Activated CD4-positive, CD25-positive, alpha-beta regulatory T cell treated with anti-CD3 and anti-CD28 coated beads, Interleukin-2, amount 50 U/mL, for 16 hours (primary cell): Measurements from ENCODE around the gene PROCA1.

Experiments
- DNase-seq: peaks from one replicate; pipeline ENCODE4 v3.0.0-alpha.2; 2020; ENCODE audit warnings: low read depth, low spot score

The PROCA1 gene, protein sequence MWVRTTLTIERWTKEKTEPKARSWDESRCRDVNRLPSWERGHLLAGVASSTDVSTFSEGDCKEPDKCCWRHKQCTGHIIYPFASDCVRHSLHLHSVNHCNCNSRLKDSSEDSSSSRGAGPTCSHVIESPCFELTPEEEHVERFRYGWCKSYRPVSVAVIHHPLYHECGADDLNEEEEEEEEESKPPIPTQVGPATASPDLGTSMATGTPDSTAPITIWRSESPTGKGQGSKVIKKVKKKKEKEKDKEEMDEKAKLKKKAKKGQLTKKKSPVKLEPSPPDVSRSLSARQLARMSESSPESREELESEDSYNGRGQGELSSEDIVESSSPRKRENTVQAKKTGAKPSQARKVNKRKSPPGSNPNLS

DNA sequence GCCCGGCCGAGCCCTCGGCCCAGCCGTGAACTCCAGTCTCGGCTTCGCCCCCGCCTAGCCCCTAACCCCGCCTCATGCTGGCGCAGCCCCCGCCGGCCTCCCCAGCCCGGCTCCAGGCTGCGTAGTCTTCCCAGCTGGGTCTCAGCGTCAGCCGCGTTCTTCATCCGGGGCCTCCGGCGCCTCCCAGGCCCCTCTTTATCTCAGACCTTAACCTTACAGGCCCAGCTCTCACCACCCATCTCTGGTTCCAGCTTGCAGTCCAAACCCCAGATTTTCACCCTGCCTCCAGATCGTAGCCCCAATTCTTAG, at the start of gene PROCA1:
Gene PROCA1 (minus strand): TSS at position 166 of the 309 bp plus-strand sequence. CDS start 228 bp downstream, outside the sequence.
- DNase-seq, result no peak

DNA sequence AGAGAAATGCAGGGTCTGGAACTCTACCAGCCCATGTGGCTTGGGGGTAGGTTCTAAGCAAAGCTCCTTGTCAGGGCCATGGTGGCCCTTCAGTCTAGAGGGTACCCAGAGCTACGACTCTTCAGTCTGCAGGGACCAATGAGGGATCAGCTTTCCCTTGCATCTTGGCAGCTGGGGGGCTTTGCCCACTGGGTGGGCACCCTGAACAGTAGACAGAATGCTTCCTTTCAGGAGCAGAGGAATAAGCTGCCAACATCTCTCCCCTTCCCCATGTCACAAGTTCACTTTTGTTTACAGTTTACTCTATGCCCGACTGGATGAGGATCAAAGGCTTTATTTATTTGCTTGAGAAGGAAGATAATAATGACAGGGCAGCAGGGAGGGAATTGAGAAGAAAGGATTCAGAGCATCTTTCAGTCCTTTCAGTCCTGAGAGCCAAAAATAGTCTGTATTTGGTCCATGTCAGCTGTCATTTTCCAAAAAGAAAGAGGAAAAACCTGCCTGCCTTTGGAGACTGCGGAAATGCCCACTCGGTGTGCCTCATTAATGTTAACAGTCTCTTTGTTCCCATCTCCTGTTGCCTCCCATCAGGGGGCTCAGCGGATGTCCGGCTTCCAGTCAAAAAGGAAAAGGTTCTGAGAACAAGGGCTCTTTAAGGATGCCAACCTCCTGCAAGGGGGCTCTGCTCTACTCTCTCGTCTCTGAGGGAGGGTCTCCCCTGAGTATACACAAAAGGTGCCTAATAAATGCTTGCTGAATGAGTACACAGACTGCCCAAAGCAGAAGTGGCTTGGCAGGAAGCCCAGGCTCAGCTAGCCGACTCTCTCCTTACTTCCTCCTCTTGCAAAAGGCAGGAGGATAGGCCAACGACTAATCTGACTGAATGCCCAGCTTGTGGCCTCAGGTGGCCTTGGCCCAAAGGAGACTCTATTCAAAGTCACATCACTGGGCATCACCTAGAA, 49.2 kb upstream of the PROCA1 start:
- DNase-seq, result no peak

DNA sequence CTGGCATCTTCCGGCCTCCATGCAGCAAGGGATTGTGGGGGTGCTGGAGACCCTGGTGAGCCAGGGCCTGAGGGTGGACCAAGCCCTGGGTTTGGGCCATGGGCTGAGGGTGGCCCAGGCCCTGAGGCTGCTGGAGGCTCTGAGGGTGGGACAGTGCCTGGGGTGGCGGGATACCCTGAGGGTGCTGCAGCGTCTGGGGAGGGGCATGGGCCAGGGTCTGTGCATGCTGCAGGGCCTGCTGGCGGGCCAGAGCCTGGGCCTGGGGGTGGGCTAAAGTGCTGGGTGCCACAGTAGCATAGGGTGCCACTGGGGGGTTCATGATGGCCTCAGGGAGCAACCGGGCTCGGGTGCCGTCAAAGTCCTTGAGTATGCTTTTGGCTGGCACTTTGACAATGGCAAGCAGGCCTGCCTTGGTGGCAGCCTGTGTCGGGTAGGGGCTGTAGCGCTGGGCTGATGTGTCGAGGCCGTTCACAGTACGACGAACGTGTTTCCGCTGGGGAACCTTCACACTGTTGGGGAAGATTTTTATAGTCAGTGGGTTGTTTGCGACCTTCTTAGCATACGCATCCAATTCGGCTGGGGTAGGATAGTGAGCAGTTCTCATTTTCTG, 47.7 kb upstream of the PROCA1 start:
- no peak for DNase-seq

DNA sequence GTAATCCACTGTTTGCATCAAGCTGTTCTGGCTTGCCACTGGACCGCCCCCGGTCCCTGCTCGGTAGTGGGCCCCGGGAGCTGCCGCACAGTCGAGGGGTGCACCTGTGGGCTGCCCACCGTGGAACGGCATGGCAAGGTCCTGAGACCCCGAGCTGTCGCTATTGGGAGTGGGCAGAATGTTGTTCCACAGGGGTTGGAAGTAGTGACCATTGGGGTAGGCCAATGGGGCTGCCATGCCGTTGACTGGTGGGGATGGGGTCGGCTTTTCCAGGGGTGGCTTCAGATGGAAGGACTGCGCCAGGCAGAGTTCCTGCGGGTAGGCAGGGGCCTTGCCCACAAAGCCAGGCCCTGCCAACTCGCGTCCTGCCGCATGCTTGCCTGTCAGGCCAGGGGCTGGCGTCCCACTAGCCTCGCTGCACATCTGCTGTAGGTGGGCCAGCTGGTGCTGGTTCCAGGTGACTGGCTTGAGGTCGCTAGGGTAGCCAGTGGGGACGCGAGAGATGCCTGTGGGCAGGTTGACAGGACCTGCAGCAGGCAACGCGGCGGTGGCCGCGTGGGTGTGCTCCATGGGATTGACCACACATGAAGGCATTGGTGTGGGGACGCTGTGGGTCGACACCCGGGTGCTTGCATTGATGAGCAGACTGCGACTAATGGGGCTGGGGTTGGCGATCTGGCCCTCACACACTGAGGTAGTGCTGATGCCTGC, 46.9 kb upstream of the PROCA1 start:
- no peak for DNase-seq

DNA sequence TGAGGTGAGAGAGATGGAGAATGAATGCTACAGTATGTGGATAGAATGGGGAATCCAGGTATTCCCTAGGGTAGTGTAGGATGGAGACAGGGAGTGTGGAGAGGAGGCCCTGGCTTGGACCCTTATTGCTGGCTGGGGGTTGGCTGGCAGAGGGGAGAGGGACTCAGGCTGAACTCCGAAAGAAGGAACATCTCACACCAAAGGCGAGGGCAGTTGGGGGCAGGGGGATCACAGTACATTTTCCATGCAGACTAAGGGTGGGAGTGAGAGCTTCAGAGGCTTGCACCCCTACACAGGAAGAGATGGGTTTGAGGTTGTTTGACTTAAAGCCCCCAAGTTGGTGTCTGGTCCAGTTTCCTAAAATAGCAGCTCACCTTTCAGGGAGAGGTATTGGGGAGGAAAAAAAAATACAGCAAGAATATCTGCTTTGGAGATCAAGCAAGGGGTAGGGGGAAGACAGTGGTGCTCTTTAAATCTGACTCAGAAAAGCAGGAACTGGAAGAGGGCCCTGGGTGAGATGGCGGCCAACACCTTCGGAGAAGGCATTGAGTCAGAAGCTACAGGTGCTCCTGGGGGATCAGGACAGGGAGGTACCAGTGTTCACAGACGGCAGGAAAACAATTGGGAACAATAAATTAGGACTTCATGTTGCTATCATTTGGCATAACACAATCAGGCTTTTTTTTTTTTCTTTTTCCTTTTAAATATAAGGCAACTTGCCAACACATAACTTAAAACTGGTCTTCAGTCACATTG, 44.5 kb upstream of the PROCA1 start:
- DNase-seq, result no peak

DNA sequence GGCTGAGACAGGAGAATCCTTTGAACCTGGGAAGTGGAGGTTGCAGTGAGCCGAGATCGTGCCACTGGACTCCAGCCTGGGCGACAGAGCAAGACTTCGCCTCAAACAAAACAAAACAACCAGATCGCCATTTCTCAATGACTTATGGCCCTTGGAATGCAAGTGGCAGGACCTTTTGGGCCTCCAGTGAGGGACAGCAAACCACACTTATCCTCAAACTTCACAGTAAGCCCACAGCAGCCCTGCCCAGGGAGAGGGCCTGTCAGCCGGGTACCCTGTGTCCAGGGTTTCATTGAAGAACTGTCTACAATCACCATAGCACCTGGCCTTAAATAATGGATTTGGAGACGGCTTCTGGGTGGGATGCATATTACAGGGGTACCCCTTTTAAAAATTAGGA, 43.8 kb upstream of the PROCA1 start:
- DNase-seq, result no peak

DNA sequence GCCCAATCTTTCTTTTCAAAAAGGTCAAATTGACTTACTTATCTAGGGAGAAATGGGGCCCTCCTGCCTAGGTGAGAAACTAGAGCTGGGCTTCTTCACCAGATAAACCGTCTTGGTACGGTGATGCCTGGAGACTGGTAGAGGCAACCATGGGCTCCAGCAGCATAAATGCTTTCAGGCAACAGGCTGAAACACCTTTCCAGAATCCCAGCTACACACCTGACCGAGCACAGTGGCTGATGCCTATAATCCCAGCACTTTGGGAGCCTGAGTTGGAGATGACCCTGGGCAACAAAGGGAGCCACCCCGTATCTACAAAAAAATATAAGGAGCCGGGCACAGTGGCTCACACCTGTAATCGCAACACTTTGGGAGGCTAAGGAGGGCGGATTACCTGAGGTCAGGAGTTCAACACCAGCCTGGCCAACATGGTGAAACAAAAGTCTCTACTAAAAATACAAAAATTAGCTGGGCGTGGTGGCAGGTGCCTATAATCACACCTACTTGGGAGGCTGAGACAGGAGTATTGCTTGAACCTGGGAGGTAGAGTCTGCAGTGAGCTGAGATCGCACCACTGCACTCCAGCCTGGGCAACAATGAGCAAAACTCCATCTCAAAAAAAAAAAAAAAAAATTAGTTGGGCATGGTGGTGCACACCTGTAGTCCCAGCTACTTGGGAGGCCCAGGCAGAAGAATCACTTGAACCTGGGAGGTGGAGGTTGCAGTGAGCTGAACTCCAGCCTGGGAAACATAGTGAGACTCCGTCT, 40.1 kb upstream of the PROCA1 start:
- DNase-seq, result no peak

DNA sequence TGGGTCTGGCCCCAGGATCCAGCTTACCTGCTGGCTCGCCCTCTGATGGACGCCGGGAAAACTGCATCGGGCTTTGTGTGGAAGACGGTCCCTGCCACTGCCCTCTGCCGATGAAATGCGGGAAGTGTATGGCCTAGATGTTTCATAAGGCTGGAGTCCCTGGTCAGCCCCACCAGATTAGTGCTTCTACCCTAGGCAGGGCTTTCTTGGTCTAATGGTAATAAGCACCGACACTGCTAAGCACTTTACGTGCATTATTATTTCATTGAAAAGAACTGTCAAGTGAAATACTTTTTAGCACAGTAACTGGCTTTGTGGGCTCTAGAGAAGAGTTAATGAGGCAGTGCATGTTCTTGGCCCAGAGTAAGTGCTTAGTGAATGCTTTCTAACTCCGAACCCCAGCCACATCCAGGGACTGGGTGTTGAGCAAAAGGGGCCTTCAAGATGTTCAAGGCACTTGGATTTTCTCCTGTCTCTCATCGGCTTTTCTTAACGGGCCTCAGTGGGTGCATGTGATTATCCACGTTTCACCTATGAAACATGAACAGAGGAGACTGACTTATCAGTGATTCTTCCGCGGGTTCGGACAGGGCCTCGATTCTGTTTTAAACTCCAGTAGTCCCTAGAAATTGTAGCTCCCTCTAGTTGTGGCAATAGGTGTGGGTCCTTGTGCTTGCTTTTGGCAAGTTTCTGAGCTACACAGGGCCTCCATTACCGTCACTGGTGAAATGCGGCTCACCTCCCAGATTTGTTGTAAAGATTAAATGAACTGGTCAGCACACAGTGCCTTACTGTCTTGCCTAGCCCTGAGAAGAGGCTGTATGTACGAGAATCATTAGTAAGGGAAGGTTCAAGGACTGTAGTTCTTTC, 38.7 kb upstream of the PROCA1 start:
- DNase-seq, result peak; percentile 80

DNA sequence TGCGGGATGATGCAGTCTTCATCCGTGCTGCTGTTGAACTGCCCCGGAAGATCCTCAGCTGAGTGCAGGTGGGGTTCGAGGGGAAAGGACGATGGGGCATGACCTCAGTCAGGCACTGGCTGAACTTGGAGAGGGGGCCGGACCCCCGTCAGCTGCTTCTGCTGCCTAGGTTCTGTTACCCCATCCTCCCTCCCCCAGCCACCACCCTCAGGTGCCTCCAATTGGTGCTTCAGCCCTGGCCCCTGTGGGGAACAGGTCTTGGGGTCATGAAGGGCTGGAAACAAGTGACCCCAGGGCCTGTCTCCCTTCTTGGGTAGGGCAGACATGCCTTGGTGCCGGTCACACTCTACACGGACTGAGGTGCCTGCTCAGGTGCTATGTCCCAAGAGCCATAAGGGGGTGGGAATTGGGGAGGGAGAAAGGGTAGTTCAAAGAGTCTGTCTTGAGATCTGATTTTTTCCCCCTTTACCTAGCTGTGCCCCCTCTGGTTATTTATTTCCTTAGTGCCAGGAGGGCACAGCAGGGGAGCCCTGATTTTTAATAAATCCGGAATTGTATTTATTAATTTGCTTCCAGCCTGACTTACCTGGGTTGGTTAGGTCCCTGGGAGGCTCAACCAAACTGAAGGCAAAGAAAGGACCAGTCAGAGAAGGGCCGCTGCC, 38.0 kb upstream of the PROCA1 start:
- no peak for DNase-seq

DNA sequence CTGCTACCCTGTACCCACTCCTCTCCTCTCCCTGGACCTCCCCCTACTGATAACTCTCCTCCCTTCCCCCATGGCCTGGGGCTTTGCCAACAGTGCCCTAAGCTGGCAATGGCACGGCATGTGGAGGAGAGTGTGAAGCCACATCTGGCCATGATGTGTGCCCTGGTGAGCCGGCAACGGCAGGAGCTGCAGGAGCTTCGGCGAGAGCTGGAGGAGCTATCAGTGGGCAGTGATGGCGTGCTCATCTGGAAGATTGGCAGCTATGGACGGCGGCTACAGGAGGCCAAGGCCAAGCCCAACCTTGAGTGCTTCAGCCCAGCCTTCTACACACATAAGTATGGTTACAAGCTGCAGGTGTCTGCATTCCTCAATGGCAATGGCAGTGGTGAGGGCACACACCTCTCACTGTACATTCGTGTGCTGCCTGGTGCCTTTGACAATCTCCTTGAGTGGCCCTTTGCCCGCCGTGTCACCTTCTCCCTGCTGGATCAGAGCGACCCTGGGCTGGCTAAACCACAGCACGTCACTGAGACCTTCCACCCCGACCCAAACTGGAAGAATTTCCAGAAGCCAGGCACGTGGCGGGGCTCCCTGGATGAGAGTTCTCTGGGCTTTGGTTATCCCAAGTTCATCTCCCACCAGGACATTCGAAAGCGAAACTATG, 37.3 kb upstream of the PROCA1 start:
- no peak for DNase-seq

DNA sequence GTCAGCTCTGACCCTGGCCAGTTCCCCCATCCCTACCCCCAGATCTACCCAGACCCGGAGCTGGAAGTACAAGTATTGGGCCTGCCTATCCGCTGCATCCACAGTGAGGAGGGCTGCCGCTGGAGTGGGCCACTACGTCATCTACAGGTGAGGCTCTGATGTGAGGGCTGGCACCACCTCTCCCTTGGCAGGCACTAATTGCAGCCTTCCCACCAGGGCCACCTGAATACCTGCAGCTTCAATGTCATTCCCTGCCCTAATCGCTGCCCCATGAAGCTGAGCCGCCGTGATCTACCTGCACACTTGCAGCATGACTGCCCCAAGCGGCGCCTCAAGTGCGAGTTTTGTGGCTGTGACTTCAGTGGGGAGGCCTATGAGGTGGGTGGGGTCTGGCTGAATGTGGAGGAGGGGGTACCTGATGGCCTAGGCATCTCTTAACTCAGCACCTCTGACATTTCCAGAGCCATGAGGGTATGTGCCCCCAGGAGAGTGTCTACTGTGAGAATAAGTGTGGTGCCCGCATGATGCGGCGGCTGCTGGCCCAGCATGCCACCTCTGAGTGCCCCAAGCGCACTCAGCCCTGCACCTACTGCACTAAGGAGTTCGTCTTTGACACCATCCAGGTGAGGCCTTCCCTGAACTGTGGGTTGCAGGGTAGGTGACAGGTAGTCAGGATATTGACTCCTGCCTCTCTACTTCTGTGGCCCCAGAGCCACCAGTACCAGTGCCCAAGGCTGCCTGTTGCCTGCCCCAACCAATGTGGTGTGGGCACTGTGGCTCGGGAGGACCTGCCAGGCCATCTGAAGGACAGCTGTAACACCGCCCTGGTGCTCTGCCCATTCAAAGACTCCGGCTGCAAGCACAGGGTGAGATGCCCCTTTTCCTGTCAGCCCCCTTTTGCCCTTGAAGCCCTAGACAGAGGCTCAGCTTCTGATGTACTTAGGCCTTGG, 36.4 kb upstream of the PROCA1 start:
- DNase-seq, result no peak

DNA sequence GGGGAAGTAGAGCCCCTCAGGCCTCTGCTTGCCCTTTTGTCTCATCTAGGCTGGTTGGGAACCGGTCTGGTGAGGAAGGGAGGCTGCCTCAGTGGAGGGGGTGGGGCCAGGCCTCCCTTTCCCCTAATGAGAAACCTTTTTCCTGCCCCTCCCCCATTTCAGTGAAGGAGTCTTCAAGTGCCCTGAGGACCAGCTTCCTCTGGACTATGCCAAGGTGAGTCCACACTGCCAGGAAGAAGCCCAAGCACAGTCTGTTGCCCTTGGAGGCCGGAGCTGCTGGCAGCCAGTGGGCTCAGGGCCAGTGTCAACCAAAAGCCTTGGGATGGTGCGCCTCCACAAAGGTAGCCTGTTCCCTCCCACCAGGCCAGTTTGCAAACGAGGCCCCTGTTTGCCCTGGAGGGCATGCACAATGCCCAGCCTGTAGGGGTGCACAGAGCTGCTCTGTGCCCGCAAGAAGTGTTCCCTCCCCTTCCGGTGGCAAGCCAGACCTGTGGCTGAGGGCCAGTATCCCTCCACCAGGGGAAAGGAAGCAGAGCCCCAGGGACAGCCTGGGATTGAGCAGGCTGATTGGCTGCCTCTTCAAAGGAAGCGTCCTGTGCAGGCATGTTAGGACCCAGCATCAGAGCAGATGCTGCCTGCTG, 35.5 kb upstream of the PROCA1 start:
- DNase-seq, result no peak

DNA sequence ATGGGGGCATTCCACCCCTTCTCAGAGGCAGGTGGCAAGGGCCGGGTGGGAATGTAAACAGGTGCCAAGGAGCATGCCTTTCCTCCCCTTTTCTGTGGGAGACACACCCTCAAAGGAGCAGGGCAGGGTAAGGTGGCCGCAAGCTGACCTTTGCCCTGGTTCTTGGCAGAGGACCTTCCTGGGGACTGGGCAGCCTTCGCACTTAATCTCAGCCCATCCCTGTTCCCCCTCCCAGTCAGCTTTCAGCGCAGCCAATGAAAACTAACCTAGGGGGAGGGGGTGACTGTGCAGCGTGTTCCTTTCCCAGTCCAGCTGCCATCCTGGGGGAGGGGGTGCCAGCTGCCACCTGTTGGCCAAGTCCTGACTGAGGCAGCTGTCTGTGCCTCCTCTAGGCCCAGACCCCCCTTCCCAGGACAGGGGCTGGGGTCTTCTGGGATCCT, 34.9 kb upstream of the PROCA1 start:
- DNase-seq, result no peak

DNA sequence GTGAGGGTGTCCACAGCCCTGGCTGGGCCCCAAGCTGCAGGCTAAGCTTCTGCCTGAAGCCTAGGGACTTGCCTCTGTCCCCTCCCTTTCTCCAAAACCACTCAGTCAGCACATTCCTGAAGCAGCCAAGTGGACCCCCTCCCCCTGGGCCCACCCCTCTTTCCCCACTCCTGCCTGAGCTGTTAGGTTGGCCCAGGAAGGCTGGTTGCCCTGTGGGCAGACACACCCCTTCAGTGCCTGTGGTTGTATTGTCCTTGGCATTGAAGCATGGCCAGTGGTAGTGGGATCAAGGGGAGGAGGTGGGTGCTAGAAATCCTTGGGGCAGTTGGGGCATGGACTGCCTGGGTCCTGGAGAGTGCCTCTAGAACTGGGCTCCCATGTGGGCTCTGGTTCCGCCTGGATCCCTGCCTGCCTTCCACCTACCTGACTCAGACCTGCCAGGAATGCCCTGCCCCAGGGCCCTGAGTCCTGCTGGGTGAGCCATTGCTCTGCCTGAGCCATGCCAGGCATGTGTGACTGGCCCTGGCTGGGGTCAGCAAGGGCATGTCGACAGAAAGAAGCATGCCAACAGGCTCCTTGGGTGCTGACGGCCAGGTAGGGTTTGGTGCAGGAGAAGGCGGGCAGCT, 34.2 kb upstream of the PROCA1 start:
- DNase-seq, result no peak

DNA sequence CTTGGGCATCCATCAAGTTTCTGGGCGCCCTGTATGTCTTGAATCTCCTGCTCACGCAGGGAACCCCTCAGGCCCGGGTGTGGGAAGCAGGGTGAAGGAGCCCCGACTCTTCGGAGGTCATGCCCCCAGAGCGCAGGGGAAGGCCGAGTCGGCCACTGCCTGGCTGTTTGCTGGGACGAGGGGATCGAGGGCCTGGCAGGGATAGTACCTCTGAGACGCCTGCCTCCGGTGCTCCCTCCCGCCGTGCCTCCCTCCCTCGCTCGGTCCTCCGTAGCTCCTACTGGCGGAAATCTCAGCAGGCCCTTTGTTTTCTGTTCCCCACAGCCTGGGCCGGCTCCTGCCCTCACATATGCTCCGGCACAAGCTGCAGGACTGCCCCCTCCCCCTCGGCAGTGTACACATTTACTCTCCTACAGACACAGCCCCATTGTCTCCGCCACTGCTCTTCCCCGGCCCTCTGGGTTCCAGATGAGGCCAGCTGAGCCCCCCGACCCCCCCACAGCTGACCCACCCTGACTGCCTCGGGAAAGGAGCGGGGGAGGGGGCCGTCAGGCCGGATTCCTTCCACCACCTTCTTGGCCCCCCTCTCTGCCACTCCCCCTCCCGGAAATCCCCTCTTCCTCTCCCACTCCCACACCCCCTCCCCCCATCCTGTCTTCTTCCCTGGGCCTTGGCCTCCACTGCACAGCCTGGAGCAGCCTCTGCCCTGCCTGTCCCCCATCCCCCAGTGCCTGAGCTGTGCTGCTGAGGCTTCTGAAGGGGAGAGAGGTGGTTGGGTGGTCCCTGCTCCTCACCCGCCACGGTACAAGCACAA, 33.5 kb upstream of the PROCA1 start:
- DNase-seq, result no peak
